Lower leg skin (tissue), 4 donors: ENCODE results near the gene SIGLEC1. TPM values are rescaled to one million over a fixed set of nuclear protein-coding genes. Genes with fewer than 3 reads are reported as not detected.

ENCODE experiments used
- DNase-seq, 2 donors: peaks; one replicate each; pipeline ENCODE4 v3.0.0-alpha.2; 2019; ENCODE audit warnings: low spot score in 2 of 2
- H3K4me3 ChIP-seq: fragments of 200-600 bp; sonication (generic); 2 replicates; pipeline ENCODE4 v1.5.1; 2017; ENCODE audit warnings: mild to moderate bottlenecking, low read depth; ENCODE audit not compliant: poor library complexity, severe bottlenecking
- POLR2A ChIP-seq, 2 donors: fragments of 450-650 bp; IDR thresholded peaks; one replicate each; pipeline ENCODE4 v1.6.1; 2016 to 2017; ENCODE audit warnings: antibody characterized with exemption in 2 of 2, mild to moderate bottlenecking in 1 of 2, moderate library complexity in 1 of 2
- WGBS, 2 donors: methylation state at CpG; one replicate each; pipeline ENCODE4 v1.1.5; 2018; 5-methylcytosine and 5-hydroxymethylcytosine counted together
- intact Hi-C: fragments of 100-400 bp; cut with DNase I; formaldehyde crosslinking; loops from one replicate; pipeline ENCODE4 v1.15.0; 2023; ENCODE audit warnings: low total_unique reads
- total RNA-seq, 4 donors: library from RNA; depleted of rRNA; stranded (reverse); fragments of >200 nt; gene quantifications; one replicate each; pipeline ENCODE4 v1.1.0, GENCODE V29; 2016
- TF ChIP-seq, protein P1 (sequence below), 3 donors: fragments of 450-650 bp; IDR thresholded peaks; one replicate each; pipeline ENCODE4 v1.5.1; 2016; ENCODE audit warnings: antibody characterized with exemption in 3 of 3, mild to moderate bottlenecking in 3 of 3, moderate library complexity in 2 of 3

The SIGLEC1 gene
- total RNA-seq, 4 donors from 2014 or later = 0.42 to 2.9 (median 1.0) TPM

DNA sequence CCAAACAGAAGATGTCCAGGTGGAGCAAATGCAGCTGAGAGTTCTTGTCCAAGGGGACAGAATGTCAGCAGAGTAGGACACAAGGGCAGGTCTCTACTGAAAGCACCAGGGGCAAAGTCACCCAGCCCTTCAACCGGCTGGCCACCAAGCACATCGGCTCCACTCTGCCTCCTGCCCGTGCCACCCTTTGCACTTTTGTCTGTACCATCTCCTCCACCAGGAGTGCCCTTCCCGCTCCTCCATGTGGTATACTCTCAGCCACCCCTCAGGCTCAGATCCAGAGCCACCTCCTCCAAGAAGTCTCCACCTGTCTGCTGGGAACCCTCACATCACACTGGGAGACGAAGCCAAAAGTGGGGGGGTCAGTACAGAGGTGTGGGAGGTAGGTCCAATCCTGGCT lies 16.0 kb upstream of the SIGLEC1 start:
- TF ChIP-seq, protein P1, sequence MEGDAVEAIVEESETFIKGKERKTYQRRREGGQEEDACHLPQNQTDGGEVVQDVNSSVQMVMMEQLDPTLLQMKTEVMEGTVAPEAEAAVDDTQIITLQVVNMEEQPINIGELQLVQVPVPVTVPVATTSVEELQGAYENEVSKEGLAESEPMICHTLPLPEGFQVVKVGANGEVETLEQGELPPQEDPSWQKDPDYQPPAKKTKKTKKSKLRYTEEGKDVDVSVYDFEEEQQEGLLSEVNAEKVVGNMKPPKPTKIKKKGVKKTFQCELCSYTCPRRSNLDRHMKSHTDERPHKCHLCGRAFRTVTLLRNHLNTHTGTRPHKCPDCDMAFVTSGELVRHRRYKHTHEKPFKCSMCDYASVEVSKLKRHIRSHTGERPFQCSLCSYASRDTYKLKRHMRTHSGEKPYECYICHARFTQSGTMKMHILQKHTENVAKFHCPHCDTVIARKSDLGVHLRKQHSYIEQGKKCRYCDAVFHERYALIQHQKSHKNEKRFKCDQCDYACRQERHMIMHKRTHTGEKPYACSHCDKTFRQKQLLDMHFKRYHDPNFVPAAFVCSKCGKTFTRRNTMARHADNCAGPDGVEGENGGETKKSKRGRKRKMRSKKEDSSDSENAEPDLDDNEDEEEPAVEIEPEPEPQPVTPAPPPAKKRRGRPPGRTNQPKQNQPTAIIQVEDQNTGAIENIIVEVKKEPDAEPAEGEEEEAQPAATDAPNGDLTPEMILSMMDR (IDR thresholded peaks at IDR 0.05) = no peak
- no peak for TF ChIP-seq POLR2A (IDR thresholded peaks at IDR 0.05)
- 89 to 92% methylated on average over 5 of the region's 5 CpGs for WGBS, 2 donors
- DNase-seq = no peak
- H3K4me3 ChIP-seq = no peak overlapping the region
- intact Hi-C loops = no loop called here

DNA sequence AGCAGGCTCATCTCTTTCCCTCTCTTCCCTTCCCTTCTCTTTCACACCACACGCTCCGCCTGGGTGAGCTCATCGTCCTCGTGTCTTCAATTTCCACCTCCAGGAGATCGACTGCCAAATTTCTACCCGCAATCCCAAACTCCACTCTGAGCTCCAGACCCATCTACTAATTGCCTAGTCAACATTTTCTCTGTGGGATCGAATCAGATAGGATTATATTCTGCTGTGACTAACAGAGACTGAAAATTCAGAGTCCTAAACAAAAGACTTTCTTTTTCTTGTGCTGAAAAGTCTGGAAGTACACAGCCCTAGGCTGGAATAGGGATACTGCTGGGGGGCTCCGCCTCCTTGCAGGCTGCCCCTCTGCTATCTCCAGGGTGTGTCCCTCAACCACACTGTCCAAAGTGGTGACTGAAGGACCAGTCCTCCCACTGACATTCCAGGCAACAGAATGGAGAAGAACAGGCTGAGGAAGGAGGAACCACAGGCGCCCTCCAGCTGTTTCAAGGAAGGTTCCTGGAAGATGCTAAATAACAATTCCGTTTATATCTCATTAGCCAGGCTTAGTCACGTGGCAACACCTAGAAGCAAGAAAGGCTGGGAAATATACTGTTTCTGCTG lies 15.1 kb upstream of the SIGLEC1 start:
- H3K4me3 ChIP-seq = no peak overlapping the region
- DNase-seq = peak in 1 of 2 donors; percentile 49
- intact Hi-C loops = no loop called here
- WGBS, 2 donors = 17 to 19% methylated on average over 11 of the region's 11 CpGs
- TF ChIP-seq, protein P1 (IDR thresholded peaks at IDR 0.05) = no peak
- TF ChIP-seq POLR2A (IDR thresholded peaks at IDR 0.05) = no peak

DNA sequence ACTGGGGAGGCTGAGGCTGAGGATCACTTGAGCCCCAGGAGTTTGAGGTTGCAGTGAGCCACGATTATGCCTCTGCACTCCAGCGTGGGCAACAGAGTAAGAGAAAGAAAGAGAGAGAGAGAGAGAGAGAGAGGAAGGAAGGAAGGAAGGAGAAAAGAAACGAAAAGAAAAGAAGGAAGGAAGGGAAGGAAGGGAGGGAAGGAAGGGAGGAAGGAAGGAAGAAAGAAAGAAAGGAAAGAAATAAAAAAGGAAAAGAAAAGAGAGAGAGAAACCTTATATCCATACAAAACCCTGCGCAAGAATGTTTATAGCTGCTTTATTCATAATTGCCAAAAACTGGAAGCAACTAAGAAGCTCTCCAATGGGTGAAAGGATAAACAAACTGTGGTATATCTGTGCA lies 12.0 kb upstream of the SIGLEC1 start:
- intact Hi-C loops = no loop called here
- no peak overlapping the region for H3K4me3 ChIP-seq
- no peak for DNase-seq
- WGBS, 2 donors = 74 to 81% methylated on average over 4 of the region's 4 CpGs
- no peak for TF ChIP-seq POLR2A (IDR thresholded peaks at IDR 0.05)
- TF ChIP-seq, protein P1 (IDR thresholded peaks at IDR 0.05) = no peak

DNA sequence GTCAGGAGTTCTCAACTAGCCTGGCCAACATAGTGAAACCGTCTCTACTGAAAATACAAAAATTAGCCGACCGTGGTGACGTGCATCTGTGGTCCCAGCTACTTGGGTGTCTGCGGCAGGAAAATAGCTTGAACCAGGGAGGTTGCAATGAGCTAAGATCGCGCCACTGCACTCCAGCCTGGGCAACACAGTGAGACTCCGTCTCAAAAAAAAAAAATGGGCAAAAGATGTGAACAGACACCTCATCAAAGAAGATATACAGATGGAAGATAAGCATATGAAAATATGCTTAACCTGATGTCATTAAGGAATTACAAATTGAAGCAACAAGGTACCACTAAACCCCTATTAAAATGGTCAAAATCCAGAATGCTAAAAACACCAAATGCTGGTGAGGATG lies 10.9 kb upstream of the SIGLEC1 start:
- 90 to 97% methylated on average over 8 of the region's 8 CpGs for WGBS, 2 donors
- no peak overlapping the region for H3K4me3 ChIP-seq
- TF ChIP-seq, protein P1 (IDR thresholded peaks at IDR 0.05) = no peak
- no peak for TF ChIP-seq POLR2A (IDR thresholded peaks at IDR 0.05)
- intact Hi-C loops = no loop called here
- no peak for DNase-seq

DNA sequence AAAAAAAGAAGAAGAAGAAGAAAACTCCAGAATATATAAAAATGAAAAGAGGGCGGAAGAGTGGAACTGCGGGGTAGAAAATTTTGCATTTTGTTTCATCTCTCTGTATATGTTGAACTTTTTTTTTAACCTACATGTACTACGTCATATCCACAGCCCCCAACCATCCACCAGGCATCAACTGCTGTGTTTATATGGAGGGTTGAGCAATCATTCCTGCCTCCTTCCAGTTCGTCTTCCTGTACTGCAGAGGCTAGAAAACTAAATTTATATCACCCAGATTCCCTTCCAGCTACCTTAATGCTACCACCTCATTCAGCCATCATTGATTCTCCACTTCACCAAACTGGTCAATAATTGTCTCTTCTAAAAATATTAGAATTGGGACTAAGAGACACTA lies 9.5 kb upstream of the SIGLEC1 start:
- WGBS, 2 donors = 91 to 94% methylated on average over 4 of the region's 4 CpGs
- no peak overlapping the region for H3K4me3 ChIP-seq
- TF ChIP-seq, protein P1 (IDR thresholded peaks at IDR 0.05) = no peak
- no peak for TF ChIP-seq POLR2A (IDR thresholded peaks at IDR 0.05)
- intact Hi-C loops = no loop called here
- no peak for DNase-seq

DNA sequence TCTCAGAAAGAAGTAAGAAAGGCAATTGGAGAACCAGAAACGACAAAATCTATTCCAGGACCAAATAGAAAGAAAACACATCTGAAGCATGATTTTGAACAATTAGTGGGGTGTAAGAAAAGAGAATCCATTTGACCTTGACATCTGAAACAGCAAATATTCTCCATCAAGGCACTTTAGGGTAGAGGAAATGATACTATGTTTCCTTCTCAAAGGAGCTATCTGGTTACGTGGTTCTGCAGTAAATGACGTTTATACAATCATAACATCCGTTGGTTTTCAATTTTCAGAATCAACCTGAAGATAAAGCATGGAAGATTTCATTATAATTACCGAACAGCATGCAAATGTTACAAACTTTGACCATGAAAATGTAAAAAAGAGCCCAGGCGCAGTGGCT lies 8.2 kb upstream of the SIGLEC1 start:
- DNase-seq = no peak
- TF ChIP-seq, protein P1 (IDR thresholded peaks at IDR 0.05) = no peak
- TF ChIP-seq POLR2A (IDR thresholded peaks at IDR 0.05) = no peak
- WGBS, 2 donors = 66 to 69% methylated on average over 6 of the region's 6 CpGs
- H3K4me3 ChIP-seq = no peak overlapping the region
- intact Hi-C loops = no loop called here
